Activated CD8-positive, alpha-beta memory T cell treated with anti-CD3 and anti-CD28 coated beads for 1 hour (primary cell): ENCODE measurements around the gene PLGRKT.
A peak's percentile ranks its signal among the peaks of the same experiment; 100 is the strongest.
"Not testable (repeated sequence)": the region's sequence is repeated elsewhere in the genome, so short reads cannot be mapped to it uniquely, and the experiment has no call there.

Experiments used
- DNase-seq, 2 donors: peaks; one replicate each; pipeline ENCODE4 v3.0.0-alpha.2; 2020; ENCODE audit warnings: low read depth in 1 of 2; ENCODE audit errors: extremely low read depth in 1 of 2

The PLGRKT gene

GRCh38 chr9:5453004-5453403, 15.3 kb upstream of the PLGRKT start:
- DNase-seq = no peak

GRCh38 chr9:5452286-5452609, 14.5 kb upstream of the PLGRKT start:
- no peak for DNase-seq

GRCh38 chr9:5450359-5451091, 12.8 kb upstream of the PLGRKT start, which contains the start of gene CD274:
TSS of gene CD274 (plus strand) at chr9:5450542. CDS start at chr9:5456114, 5,572 bp downstream.
- DNase-seq = peak; percentile 20 to 63

- no peak for DNase-seq
Measured at GRCh38 chr9:5449521-5450358, 12.0 kb upstream of the PLGRKT start.

GRCh38 chr9:5448461-5449435, 11.0 kb upstream of the PLGRKT start:
- no peak for DNase-seq

GRCh38 chr9:5448016-5448415, 10.3 kb upstream of the PLGRKT start:
- no peak for DNase-seq

- no peak for DNase-seq
Measured at GRCh38 chr9:5447337-5447736, 9.6 kb upstream of the PLGRKT start.

- no peak for DNase-seq
Measured at GRCh38 chr9:5446451-5447236, 8.9 kb upstream of the PLGRKT start.

GRCh38 chr9:5445886-5446285, 8.2 kb upstream of the PLGRKT start:
- no peak for DNase-seq

- not testable (repeated sequence) for DNase-seq
Measured at GRCh38 chr9:5445096-5445495, 7.4 kb upstream of the PLGRKT start.

GRCh38 chr9:5443850-5444249, 6.1 kb upstream of the PLGRKT start:
- no peak for DNase-seq

GRCh38 chr9:5442400-5443011, 4.8 kb upstream of the PLGRKT start:
- DNase-seq = no peak

GRCh38 chr9:5441043-5441442, 3.3 kb upstream of the PLGRKT start:
- DNase-seq = no peak

GRCh38 chr9:5440426-5440825, 2.7 kb upstream of the PLGRKT start:
- no peak for DNase-seq

- DNase-seq = peak in 1 of 2 donors; percentile 25
Measured at GRCh38 chr9:5438301-5439162, 807 bp upstream of the PLGRKT start.

- DNase-seq = no peak
Measured at GRCh38 chr9:5436441-5436840, 1.3 kb downstream of the PLGRKT start.

- no peak for DNase-seq
Measured at GRCh38 chr9:5435912-5436311, 1.8 kb downstream of the PLGRKT start.

- DNase-seq = not testable (repeated sequence)
Measured at GRCh38 chr9:5433841-5434810, 3.6 kb downstream of the PLGRKT start.
